Activated T-cell treated with anti-CD3 and anti-CD28 coated beads, Interleukin-2, amount 50 U/mL, for 72 hours (primary cell): ENCODE results near the gene PEX11G. TPM values are rescaled to one million over a fixed set of nuclear protein-coding genes. Genes with fewer than 3 reads are reported as not detected.

Experiments used
- ATAC-seq, 2 donors: fragments of 150-1000 bp; cut with Tn5 transposase; replicated peaks in 1 of 2; 2 replicates each; pipeline ENCODE4 v1.10.0; 2021; ENCODE audit warnings: moderate library complexity in 2 of 2, mild to moderate bottlenecking in 1 of 2
- DNase-seq, 2 donors: peaks; one replicate each; pipeline ENCODE4 v3.0.0; 2021 to 2022; ENCODE audit warnings: mixed read lengths in 1 of 2
- H3K27ac Mint-ChIP-seq: one replicate; pipeline ENCODE4 v1.8.0; 2022; ENCODE audit warnings: mild to moderate bottlenecking, moderate library complexity, mixed read lengths
- H3K27me3 Mint-ChIP-seq: one replicate; pipeline ENCODE4 v1.8.0; 2022; ENCODE audit warnings: low read depth, mixed read lengths
- H3K36me3 Mint-ChIP-seq, 2 donors: one replicate each; pipeline ENCODE4 v1.8.0; 2022; ENCODE audit warnings: mixed read lengths in 2 of 2, mild to moderate bottlenecking in 1 of 2; ENCODE audit not compliant: insufficient read depth in 2 of 2
- H3K4me1 Mint-ChIP-seq: one replicate; pipeline ENCODE4 v1.8.0; 2022; ENCODE audit warnings: low read depth, mixed read lengths
- H3K4me3 Mint-ChIP-seq, 2 donors: one replicate each; pipeline ENCODE4 v1.8.0; 2022; ENCODE audit warnings: mild to moderate bottlenecking in 2 of 2, mixed read lengths in 2 of 2, moderate library complexity in 2 of 2
- H3K9me3 Mint-ChIP-seq, 2 donors: one replicate each; pipeline ENCODE4 v1.8.0; 2022; ENCODE audit warnings: mixed read lengths in 2 of 2
- total RNA-seq, 2 donors: library from RNA; stranded (reverse); gene quantifications; one replicate each; pipeline ENCODE4 v1.2.3, GENCODE V29; 2022

Gene PEX11G
- total RNA-seq, 2 donors from 2014 or later, result 1.1 to 3.4 TPM

GRCh38 chr19:7516333-7516732, 27.5 kb upstream of the PEX11G start:
- H3K27ac Mint-ChIP-seq, result no peak overlapping the region
- peaks cover 4% of the 10 kb centered on the region in 2 donors for H3K36me3 Mint-ChIP-seq
- peak overlapping the region; percentile 63 to 76 for H3K4me3 Mint-ChIP-seq
- DNase-seq (no peak), ATAC-seq (peak; percentile 4 to 14)
- H3K4me1 Mint-ChIP-seq, result peaks cover 21% of the 10 kb centered on the region
- peaks cover 19% of the 10 kb centered on the region for H3K27me3 Mint-ChIP-seq
- no peaks in the 10 kb centered on the region for H3K9me3 Mint-ChIP-seq

DNA sequence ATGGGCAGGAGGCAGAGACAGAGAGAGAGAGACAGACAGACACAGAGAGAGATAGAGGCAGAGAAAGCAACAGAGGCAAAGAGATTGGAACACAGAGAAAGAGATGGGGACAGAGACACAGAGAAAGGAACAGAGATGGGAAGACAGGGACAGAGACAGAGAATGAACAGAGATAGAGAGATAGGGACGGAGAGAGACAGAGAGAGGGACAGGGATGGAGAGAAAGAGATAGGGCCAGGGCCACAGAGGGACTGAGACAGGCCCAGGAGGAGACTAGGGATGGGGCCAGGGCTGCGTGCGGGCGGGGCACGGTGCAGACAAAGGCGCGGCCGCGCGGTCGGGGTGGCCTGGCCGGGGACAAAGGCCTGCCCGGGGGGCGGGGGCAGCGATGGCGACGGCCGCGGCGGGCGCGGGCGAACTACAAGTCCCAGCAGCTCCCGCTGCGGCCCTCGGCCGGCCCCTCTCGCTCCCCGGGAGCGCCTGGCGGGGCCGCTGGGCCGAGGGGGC, 26.9 kb upstream of the PEX11G start, which contains the start of gene ZNF358:
ZNF358 (plus strand) TSS at position 459 of the 507 bp plus-strand sequence. CDS start 3,140 bp downstream, outside the sequence.
- Mint-ChIP-seq H3K36me3 (peaks cover 4% of the 10 kb centered on the region in 2 donors), H3K4me3 (peak within 1 kb of the TSS; percentile 82 to 89), H3K9me3 (no peaks in the 10 kb centered on the region), H3K27ac (peak within 1 kb of the TSS; percentile 46), H3K4me1 (peaks cover 21% of the 10 kb centered on the region), H3K27me3 (peaks cover 19% of the 10 kb centered on the region)
- ATAC-seq (peak; percentile 88 to 93), DNase-seq (peak; percentile 68 to 74)

GRCh38 chr19:7515110-7515644, 26.3 kb upstream of the PEX11G start:
- H3K36me3 Mint-ChIP-seq, result peaks cover 4% of the 10 kb centered on the region in 2 donors
- H3K4me1 Mint-ChIP-seq, result peaks cover 21% of the 10 kb centered on the region
- DNase-seq (no peak), ATAC-seq (no peak)
- peaks cover 19% of the 10 kb centered on the region for H3K27me3 Mint-ChIP-seq
- H3K9me3 Mint-ChIP-seq, result no peaks in the 10 kb centered on the region
- peak overlapping the region; percentile 46 for H3K27ac Mint-ChIP-seq
- H3K4me3 Mint-ChIP-seq, result peak overlapping the region; percentile 82 to 89

DNA sequence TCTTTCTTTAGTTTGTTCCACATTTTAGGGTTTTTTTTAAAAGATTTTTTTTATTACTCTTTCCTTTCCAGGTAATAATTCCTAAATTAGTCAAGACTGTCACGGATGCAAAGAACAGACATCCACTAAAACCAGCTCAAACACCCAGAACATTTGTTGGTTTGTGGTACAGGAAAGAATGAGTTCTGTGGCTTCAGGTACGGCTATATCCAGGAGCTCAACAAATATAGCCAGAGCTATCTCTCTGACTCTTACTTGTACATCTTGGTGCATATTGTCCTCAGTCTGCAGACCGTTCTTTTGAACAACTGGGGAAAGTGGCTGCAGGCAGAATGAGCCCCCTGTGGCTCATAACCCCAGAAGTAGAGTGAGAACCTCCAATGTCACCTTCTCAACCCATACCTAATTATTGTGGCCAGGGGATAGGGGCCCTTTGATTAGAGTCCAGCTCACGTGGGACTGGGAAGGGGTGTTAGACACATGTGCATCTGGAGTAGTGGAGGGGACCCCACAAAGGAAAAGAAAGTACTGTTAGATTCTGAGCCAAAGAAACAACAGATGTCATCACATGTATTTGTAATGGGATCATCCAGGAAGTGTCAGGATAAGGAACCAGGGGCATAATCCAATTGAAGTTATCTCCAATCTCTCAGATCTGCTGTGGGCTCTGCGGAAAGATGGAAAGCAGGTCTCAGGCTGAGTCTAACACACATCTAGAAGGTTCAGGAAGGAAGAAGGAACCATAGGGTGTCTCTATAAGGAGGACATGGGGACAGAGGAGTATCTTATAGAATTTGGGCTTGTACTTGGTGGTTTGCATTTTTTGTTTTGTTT, 25.2 kb upstream of the PEX11G start:
- Mint-ChIP-seq H3K36me3 (peaks cover 4% of the 10 kb centered on the region in 2 donors), H3K27me3 (peaks cover 19% of the 10 kb centered on the region), H3K4me3 (peak overlapping the region in 1 of 2 donors; percentile 0), H3K27ac (no peak overlapping the region), H3K4me1 (peaks cover 21% of the 10 kb centered on the region), H3K9me3 (no peaks in the 10 kb centered on the region)
- DNase-seq (no peak), ATAC-seq (no peak)

DNA sequence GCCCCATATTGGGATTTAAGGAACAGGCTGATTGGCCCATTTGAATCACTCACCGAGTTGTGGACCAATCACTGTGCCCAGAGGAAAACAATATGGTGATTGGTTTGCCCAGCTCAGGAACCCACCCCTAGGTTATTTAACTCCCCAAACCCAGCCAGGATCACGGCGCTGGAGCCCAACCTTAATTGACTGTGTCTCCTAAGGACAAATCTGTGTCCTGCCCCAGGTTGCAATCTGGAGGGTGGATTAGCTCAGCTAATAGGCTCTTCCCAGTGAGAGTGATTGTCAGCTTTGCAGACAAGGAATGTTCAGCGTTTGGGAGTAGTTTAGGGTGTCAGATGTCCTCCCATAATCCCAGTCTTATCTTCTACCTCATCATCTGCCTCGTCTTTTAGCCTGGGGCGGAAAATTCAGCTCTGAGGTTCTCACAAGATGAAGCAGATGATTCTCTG, 23.6 kb upstream of the PEX11G start:
- Mint-ChIP-seq H3K4me3 (no peak overlapping the region), H3K27me3 (peaks cover 19% of the 10 kb centered on the region), H3K9me3 (no peaks in the 10 kb centered on the region), H3K27ac (no peak overlapping the region), H3K4me1 (peaks cover 17% of the 10 kb centered on the region), H3K36me3 (peaks cover 4% of the 10 kb centered on the region in 2 donors)
- DNase-seq, result no peak
- ATAC-seq, result no peak

GRCh38 chr19:7509625-7510024, 20.8 kb upstream of the PEX11G start:
- H3K27me3 Mint-ChIP-seq, result peaks cover 17% of the 10 kb centered on the region
- H3K9me3 Mint-ChIP-seq, result no peaks in the 10 kb centered on the region
- no peak overlapping the region for H3K27ac Mint-ChIP-seq
- ATAC-seq (no peak), DNase-seq (no peak)
- no peaks in the 10 kb centered on the region for H3K36me3 Mint-ChIP-seq
- H3K4me3 Mint-ChIP-seq, result no peak overlapping the region
- peaks cover 14% of the 10 kb centered on the region for H3K4me1 Mint-ChIP-seq

- Mint-ChIP-seq H3K9me3 (no peaks in the 10 kb centered on the region), H3K4me3 (no peak overlapping the region), H3K27ac (no peak overlapping the region), H3K27me3 (peaks cover 19% of the 10 kb centered on the region), H3K36me3 (no peaks in the 10 kb centered on the region), H3K4me1 (peaks cover 14% of the 10 kb centered on the region)
- peak in 1 of 2 donors; percentile 47 for ATAC-seq
- peak; percentile 46 for DNase-seq
These were observed 19.0 kb upstream of the PEX11G start for GRCh38 chr19:7507884-7508283.

DNA sequence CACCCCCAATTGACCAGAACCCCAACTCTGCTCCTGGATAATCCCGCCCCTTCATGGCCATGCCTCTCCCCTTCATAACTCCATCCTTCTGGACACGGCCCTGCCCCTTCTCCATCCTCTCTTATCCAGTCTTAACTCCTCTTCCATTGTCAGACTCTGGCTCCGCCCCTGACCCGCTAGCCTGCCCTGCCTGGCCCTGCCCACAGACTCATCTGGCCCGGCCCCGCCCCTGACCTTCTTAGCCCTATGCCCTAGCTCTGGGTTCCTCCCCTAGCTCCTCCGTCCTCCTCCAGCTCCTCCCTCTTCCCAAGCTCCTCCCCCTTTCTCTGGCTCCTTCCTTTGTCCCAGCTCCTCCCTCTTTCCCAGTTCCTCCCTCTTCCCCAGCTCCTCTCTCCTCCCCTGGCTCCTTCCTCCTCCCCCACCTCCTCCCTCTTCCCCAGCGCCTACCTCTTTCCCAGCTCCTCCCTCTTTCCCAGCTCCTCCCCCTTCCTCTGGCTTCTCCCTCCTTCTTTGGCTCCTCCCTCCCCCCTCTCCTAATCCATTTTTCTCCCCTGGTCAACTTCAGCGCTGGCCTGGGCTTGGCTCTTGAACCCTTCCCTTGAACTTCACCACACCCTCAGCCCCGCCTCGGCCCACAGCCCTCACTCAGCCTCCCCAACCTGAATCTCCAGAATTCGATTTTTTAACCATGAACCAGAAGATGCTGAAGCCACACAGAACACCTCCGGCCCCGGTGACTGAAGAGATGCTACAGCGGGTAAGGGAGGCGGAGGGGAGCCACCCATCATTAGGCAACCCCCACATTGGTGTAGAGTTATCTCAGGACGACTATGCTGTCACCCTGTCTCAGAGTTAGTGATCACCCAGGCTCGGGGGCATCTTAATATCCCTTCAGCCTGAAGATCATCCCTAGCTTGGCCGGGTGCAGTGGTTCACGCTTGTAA, 17.8 kb upstream of the PEX11G start:
- ATAC-seq, result peak; percentile 84 to 88
- Mint-ChIP-seq H3K4me1 (peaks cover 14% of the 10 kb centered on the region), H3K36me3 (peaks cover 0 to under 1% of the 10 kb centered on the region in 2 donors), H3K9me3 (no peaks in the 10 kb centered on the region), H3K27me3 (peaks cover 27% of the 10 kb centered on the region), H3K27ac (no peak overlapping the region), H3K4me3 (peak overlapping the region; percentile 53 to 61)
- peak; percentile 75 to 77 for DNase-seq

DNA sequence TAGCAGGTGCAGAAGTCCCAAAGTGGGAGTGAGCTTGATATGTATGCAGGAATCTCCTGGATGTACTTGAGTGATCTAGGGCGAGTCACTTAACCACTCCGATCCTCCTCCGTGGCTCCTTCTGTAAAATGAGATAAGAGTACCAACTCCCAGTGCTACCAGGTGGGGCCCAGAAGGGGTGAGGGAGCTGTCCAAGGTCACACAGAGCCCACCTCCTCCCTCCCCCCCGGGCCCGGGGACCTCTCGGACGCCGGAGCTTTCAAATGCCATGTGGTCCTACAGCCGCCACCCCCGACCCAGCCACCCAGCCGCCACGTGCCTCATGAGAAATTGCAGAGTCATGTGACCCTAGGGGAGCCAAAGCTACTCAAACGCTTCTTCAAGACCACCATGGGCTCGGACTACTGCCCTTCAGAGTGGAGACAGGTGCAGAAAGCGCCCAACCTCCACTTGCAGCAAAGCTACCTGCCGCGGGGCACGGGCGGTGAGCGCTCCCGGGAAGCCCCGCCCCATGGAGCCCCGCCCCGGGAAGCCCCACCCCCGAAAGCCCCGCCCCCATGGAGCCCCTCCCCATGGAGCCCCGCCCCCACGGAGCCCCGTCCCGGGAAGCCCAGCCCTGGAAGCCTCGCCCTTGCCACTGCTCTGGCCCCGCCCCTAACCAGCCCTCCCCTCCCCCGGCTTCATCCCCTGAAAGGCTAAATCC, 17.0 kb upstream of the PEX11G start:
- peak overlapping the region; percentile 45 to 62 for H3K4me3 Mint-ChIP-seq
- peak; percentile 46 to 51 for DNase-seq
- H3K27me3 Mint-ChIP-seq, result peaks cover 32% of the 10 kb centered on the region
- H3K36me3 Mint-ChIP-seq, result peaks cover 0 to 2% of the 10 kb centered on the region in 2 donors
- ATAC-seq, result peak; percentile 50 to 59
- peaks cover 14% of the 10 kb centered on the region for H3K4me1 Mint-ChIP-seq
- H3K9me3 Mint-ChIP-seq, result no peaks in the 10 kb centered on the region
- H3K27ac Mint-ChIP-seq, result no peak overlapping the region

GRCh38 chr19:7505288-7505681, 16.4 kb upstream of the PEX11G start:
- Mint-ChIP-seq H3K27ac (no peak overlapping the region), H3K27me3 (peaks cover 32% of the 10 kb centered on the region), H3K4me3 (peak overlapping the region; percentile 45 to 62), H3K9me3 (no peaks in the 10 kb centered on the region), H3K4me1 (peaks cover 14% of the 10 kb centered on the region), H3K36me3 (peaks cover 0 to 2% of the 10 kb centered on the region in 2 donors)
- ATAC-seq (no peak), DNase-seq (no peak)

- ATAC-seq, result no peak
- peaks cover 32% of the 10 kb centered on the region for H3K27me3 Mint-ChIP-seq
- no peak overlapping the region for H3K27ac Mint-ChIP-seq
- H3K4me1 Mint-ChIP-seq, result peaks cover 14% of the 10 kb centered on the region
- H3K9me3 Mint-ChIP-seq, result no peaks in the 10 kb centered on the region
- H3K36me3 Mint-ChIP-seq, result peaks cover 0 to 2% of the 10 kb centered on the region in 2 donors
- peak overlapping the region in 1 of 2 donors; percentile 45 for H3K4me3 Mint-ChIP-seq
- DNase-seq, result no peak
These were observed 15.8 kb upstream of the PEX11G start for GRCh38 chr19:7504684-7505083.

GRCh38 chr19:7502552-7502951, 13.7 kb upstream of the PEX11G start:
- Mint-ChIP-seq H3K36me3 (peaks cover 0 to 2% of the 10 kb centered on the region in 2 donors), H3K27me3 (peaks cover 46% of the 10 kb centered on the region), H3K4me3 (no peak overlapping the region), H3K4me1 (peaks cover 14% of the 10 kb centered on the region), H3K27ac (no peak overlapping the region), H3K9me3 (no peaks in the 10 kb centered on the region)
- no peak for DNase-seq
- ATAC-seq, result no peak
